Astrocyte (in vitro differentiated cells and primary cell): ENCODE data around the gene PTCD3. TPM values are rescaled to one million over a fixed set of nuclear protein-coding genes. Genes with fewer than 3 reads are reported as not detected.

Experiments
- DNase-seq: peaks from one replicate; pipeline ENCODE4 v3.0.0-alpha.2; 2010; ENCODE audit warnings: low read depth
- FAIRE-seq: peaks from 2 replicates; lab custom pipeline; 2011; peaks lifted over from hg19 to GRCh38; lab: Jason Lieb, UNC
- H2AFZ ChIP-seq: 2 replicates; pipeline ENCODE4 v1.6.0; 2012; ENCODE audit warnings: low read depth, low read length, inconsistent platforms
- H3K27ac ChIP-seq: 2 replicates; pipeline ENCODE4 v1.5.1; 2011; ENCODE audit warnings: low read depth, low read length, inconsistent platforms
- H3K27me3 ChIP-seq: 2 replicates; pipeline ENCODE4 v1.6.0; 2011; ENCODE audit warnings: low read length, inconsistent platforms; ENCODE audit not compliant: insufficient read depth
- H3K36me3 ChIP-seq: 2 replicates; pipeline ENCODE4 v1.5.1; 2011; ENCODE audit warnings: low read length, inconsistent platforms; ENCODE audit not compliant: insufficient read depth
- H3K4me1 ChIP-seq: 2 replicates; pipeline ENCODE4 v1.5.1; 2011; ENCODE audit warnings: low read length, inconsistent platforms; ENCODE audit not compliant: insufficient read depth
- H3K4me2 ChIP-seq: 2 replicates; pipeline ENCODE4 v1.6.0; 2012; ENCODE audit warnings: low read length, inconsistent platforms
- H3K4me3 ChIP-seq: 2 replicates; pipeline ENCODE4 v1.5.1; 2011; ENCODE audit warnings: low read depth, mild to moderate bottlenecking, low read length, inconsistent platforms; ENCODE audit not compliant: insufficient read depth
- H3K79me2 ChIP-seq: 2 replicates; pipeline ENCODE4 v1.6.0; 2012; ENCODE audit warnings: mild to moderate bottlenecking, low read length, inconsistent platforms; ENCODE audit not compliant: insufficient read depth
- H3K9ac ChIP-seq: 2 replicates; pipeline ENCODE4 v1.6.0; 2012; ENCODE audit warnings: mild to moderate bottlenecking, low read length, inconsistent platforms
- H3K9me3 ChIP-seq: 2 replicates; pipeline ENCODE4 v1.5.1; 2012; ENCODE audit warnings: low read depth, mild to moderate bottlenecking, low read length, inconsistent platforms; ENCODE audit not compliant: insufficient read depth
- H4K20me1 ChIP-seq: 2 replicates; pipeline ENCODE4 v1.6.0; 2012; ENCODE audit warnings: low read length, inconsistent platforms; ENCODE audit not compliant: insufficient read depth
- H3K27ac Mint-ChIP-seq: one replicate; pipeline ENCODE4 v1.8.0; 2021; ENCODE audit warnings: mild to moderate bottlenecking, mixed read lengths; ENCODE audit not compliant: unreplicated experiment
- H3K27me3 Mint-ChIP-seq: one replicate; pipeline ENCODE4 v1.8.0; 2021; ENCODE audit warnings: low read depth, mixed read lengths; ENCODE audit not compliant: unreplicated experiment
- H3K36me3 Mint-ChIP-seq: one replicate; pipeline ENCODE4 v1.8.0; 2021; ENCODE audit warnings: low read depth, mixed read lengths; ENCODE audit not compliant: unreplicated experiment
- H3K4me1 Mint-ChIP-seq: one replicate; pipeline ENCODE4 v1.8.0; 2021; ENCODE audit warnings: low read depth, mixed read lengths; ENCODE audit not compliant: unreplicated experiment
- H3K4me3 Mint-ChIP-seq: one replicate; pipeline ENCODE4 v1.8.0; 2021; ENCODE audit warnings: mild to moderate bottlenecking, moderate library complexity, mixed read lengths; ENCODE audit not compliant: unreplicated experiment
- H3K9me3 Mint-ChIP-seq: one replicate; pipeline ENCODE4 v1.8.0; 2021; ENCODE audit warnings: mild to moderate bottlenecking, mixed read lengths; ENCODE audit not compliant: unreplicated experiment
- EZH2 ChIP-seq: IDR thresholded peaks from 2 replicates; pipeline ENCODE4 v1.6.1; 2012; ENCODE audit warnings: mild to moderate bottlenecking, low read length, inconsistent platforms; ENCODE audit not compliant: insufficient read depth
- total RNA-seq: library from RNA; stranded (reverse); gene quantifications from 2 replicates; pipeline ENCODE4 v1.2.1, GENCODE V29; 2021
- TF ChIP-seq, protein P1 (sequence below): IDR thresholded peaks from 2 replicates; pipeline ENCODE4 v1.5.1; 2011; ENCODE audit warnings: low read depth, mild to moderate bottlenecking, inconsistent platforms, low read length, moderate library complexity; ENCODE audit not compliant: insufficient read depth

PTCD3 gene
- total RNA-seq, 1 donor from 2014 or later, result 74.5 TPM

DNA sequence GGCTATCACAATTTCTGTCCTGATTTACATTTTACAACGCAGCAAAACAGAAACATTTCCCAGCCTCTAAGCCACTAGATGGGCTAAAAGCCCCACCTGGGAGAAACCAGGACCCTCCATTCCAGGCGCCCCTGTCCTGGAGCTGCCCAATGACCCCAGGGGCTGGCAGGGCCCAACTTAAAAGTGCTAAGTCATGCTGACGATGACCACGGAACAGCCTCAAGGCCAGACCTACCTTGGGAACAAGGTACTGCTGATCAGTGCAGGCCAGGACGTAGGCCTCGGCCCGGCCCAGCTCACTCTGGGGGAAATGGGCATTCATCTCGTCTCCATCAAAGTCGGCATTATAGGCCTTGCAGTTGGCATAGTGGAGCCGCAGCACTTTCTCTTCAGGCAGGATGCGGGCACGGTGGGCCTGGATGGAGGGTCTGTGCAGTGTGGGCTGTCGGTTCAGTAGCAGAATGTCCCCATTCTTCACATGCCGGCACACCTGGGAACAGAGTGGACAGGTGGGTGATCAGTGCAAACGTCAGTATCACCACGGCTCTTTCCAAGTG is 36.2 kb upstream of the PTCD3 start:
- Mint-ChIP-seq H3K27ac (no peak overlapping the region), H3K36me3 (peaks cover 45% of the 10 kb centered on the region), H3K4me3 (no peak overlapping the region), H3K9me3 (no peaks in the 10 kb centered on the region), H3K27me3 (no peaks in the 10 kb centered on the region), H3K4me1 (peaks cover 18% of the 10 kb centered on the region)
- Histone ChIP-seq H3K4me3 (no peak overlapping the region), H3K4me1 (peaks cover 20% of the 10 kb centered on the region), H3K27me3 (no peaks in the 10 kb centered on the region), H4K20me1 (no peaks in the 10 kb centered on the region), H3K36me3 (peaks cover 46% of the 10 kb centered on the region), H3K9me3 (no peaks in the 10 kb centered on the region), H3K79me2 (no peaks in the 10 kb centered on the region), H3K9ac (no peak overlapping the region), H3K27ac (no peak overlapping the region), H3K4me2 (no peak overlapping the region), H2AFZ (no peak overlapping the region)
- no peak for FAIRE-seq
- TF ChIP-seq EZH2, result no peak
- TF ChIP-seq, protein P1, sequence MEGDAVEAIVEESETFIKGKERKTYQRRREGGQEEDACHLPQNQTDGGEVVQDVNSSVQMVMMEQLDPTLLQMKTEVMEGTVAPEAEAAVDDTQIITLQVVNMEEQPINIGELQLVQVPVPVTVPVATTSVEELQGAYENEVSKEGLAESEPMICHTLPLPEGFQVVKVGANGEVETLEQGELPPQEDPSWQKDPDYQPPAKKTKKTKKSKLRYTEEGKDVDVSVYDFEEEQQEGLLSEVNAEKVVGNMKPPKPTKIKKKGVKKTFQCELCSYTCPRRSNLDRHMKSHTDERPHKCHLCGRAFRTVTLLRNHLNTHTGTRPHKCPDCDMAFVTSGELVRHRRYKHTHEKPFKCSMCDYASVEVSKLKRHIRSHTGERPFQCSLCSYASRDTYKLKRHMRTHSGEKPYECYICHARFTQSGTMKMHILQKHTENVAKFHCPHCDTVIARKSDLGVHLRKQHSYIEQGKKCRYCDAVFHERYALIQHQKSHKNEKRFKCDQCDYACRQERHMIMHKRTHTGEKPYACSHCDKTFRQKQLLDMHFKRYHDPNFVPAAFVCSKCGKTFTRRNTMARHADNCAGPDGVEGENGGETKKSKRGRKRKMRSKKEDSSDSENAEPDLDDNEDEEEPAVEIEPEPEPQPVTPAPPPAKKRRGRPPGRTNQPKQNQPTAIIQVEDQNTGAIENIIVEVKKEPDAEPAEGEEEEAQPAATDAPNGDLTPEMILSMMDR, result no peak
- DNase-seq, result no peak

DNA sequence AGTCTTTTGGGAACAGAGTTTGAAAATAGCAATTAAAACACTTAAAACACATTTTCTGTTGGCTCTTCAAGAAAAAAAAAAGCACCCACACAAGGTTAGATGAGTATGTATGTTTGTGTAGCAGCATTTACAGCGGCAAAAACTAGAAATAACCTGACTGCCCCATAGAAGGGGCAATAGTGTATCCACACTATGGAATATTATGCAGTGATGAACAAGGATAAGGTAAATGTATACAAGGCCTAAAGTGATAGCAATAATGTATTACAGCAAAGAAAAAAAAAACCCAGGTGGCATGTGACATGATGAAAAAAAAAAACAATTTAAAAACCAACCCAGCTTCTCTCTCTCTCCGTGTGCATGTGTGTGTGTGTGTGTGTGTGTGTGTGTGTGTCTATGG is 35.2 kb upstream of the PTCD3 start:
- Histone ChIP-seq H3K4me1 (peaks cover 20% of the 10 kb centered on the region), H3K27me3 (no peaks in the 10 kb centered on the region), H2AFZ (no peak overlapping the region), H3K9ac (no peak overlapping the region), H3K27ac (no peak overlapping the region), H3K9me3 (no peaks in the 10 kb centered on the region), H3K4me2 (no peak overlapping the region), H3K4me3 (no peak overlapping the region), H3K79me2 (no peaks in the 10 kb centered on the region), H4K20me1 (no peaks in the 10 kb centered on the region), H3K36me3 (peaks cover 36% of the 10 kb centered on the region)
- Mint-ChIP-seq H3K27ac (no peak overlapping the region), H3K4me1 (peaks cover 16% of the 10 kb centered on the region), H3K36me3 (peaks cover 36% of the 10 kb centered on the region), H3K27me3 (no peaks in the 10 kb centered on the region), H3K9me3 (no peaks in the 10 kb centered on the region), H3K4me3 (no peak overlapping the region)
- FAIRE-seq (no peak), DNase-seq (no peak)
- TF ChIP-seq, protein P1, result no peak
- TF ChIP-seq EZH2, result no peak

DNA sequence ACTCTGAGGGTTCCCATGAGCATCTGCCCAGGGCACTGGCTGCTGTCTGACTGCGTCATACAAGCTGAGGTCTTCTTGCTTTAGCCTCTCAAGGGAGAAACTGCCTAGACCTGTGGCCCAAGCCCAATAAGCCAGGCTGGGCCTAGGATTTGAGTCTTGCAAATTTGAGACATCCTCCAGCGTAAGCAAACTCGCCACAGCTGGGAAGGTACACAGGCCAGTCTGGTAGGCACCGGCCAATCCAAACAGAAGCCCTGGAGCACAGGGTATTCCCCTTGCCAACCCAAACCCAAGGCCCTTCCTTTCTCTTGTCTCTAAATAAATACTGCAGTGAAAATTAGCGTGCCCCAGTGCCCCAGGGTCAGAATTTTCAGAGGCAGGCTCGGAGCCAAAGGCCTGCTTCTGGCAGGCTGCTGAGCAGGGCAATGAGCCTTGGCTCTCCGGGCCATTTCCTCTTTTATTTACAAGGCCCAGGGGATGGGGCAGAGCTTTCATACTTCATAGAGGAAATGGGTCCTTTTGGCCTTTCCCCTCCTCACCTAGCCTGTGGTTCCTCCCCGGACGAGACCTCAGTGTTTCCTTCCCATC is 33.7 kb upstream of the PTCD3 start:
- Histone ChIP-seq H3K4me2 (no peak overlapping the region), H3K4me3 (no peak overlapping the region), H3K27me3 (no peaks in the 10 kb centered on the region), H3K9ac (no peak overlapping the region), H3K9me3 (no peaks in the 10 kb centered on the region), H4K20me1 (no peaks in the 10 kb centered on the region), H2AFZ (no peak overlapping the region), H3K27ac (no peak overlapping the region), H3K36me3 (peaks cover 30% of the 10 kb centered on the region), H3K4me1 (peaks cover 20% of the 10 kb centered on the region), H3K79me2 (no peaks in the 10 kb centered on the region)
- H3K4me3 Mint-ChIP-seq, result no peak overlapping the region
- peaks cover 16% of the 10 kb centered on the region for H3K4me1 Mint-ChIP-seq
- no peaks in the 10 kb centered on the region for H3K27me3 Mint-ChIP-seq
- DNase-seq (peak; percentile 31), FAIRE-seq (no peak)
- TF ChIP-seq EZH2, result no peak
- TF ChIP-seq, protein P1, result no peak
- no peak overlapping the region for H3K27ac Mint-ChIP-seq
- H3K9me3 Mint-ChIP-seq, result no peaks in the 10 kb centered on the region
- peaks cover 34% of the 10 kb centered on the region for H3K36me3 Mint-ChIP-seq
